Measurements from ENCODE around the gene CFD. TPM values are rescaled to one million over a fixed set of nuclear protein-coding genes. Genes with fewer than 3 reads are reported as not detected.

CFD gene
- polyA plus RNA-seq, 1 donor from 2014 or later, result 5.3 TPM

DNA sequence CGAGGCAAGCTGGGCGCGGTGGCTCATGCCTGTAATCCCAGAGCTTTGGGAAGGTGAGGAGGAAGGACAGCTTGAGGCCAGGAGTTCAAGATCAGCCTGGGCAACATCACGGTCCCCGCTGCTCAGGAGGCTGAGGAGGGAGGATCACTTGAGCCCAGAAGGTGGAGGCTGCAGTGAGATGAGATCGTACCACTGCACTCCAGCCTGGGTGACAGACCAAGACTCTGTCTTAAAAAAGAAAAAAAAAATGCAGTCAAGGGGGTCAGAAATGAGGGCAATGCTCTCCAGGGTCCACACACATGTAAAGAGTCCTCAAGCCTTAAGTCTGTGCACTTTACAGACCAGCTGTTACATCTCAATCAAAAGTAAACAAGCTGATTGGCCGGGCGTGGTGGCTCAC is 45.1 kb downstream of the CFD start:
- no peaks in the 10 kb centered on the region for H3K36me3 ChIP-seq (ENCODE audit: insufficient read depth, low read length)
- H3K9me2 ChIP-seq (ENCODE audit: insufficient read depth, low read length), result no peaks in the 10 kb centered on the region
- no peak overlapping the region for H3K4me2 ChIP-seq (ENCODE audit: low read length)
- no peaks in the 10 kb centered on the region for H4K20me1 ChIP-seq (ENCODE audit: insufficient read depth)
- H3K27ac ChIP-seq (ENCODE audit: low read length), result no peak overlapping the region
- no peaks in the 10 kb centered on the region for H3K9me3 ChIP-seq (ENCODE audit: low read length)
- no peak overlapping the region for H2AFZ ChIP-seq (ENCODE audit: low read depth, low read length)
- H3K9ac ChIP-seq (ENCODE audit: low read length), result no peak overlapping the region
- no peaks in the 10 kb centered on the region for H3K27me3 ChIP-seq (ENCODE audit: insufficient read depth, low read depth, low read length)
- TF ChIP-seq, protein P1, sequence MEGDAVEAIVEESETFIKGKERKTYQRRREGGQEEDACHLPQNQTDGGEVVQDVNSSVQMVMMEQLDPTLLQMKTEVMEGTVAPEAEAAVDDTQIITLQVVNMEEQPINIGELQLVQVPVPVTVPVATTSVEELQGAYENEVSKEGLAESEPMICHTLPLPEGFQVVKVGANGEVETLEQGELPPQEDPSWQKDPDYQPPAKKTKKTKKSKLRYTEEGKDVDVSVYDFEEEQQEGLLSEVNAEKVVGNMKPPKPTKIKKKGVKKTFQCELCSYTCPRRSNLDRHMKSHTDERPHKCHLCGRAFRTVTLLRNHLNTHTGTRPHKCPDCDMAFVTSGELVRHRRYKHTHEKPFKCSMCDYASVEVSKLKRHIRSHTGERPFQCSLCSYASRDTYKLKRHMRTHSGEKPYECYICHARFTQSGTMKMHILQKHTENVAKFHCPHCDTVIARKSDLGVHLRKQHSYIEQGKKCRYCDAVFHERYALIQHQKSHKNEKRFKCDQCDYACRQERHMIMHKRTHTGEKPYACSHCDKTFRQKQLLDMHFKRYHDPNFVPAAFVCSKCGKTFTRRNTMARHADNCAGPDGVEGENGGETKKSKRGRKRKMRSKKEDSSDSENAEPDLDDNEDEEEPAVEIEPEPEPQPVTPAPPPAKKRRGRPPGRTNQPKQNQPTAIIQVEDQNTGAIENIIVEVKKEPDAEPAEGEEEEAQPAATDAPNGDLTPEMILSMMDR (IDR thresholded peaks at IDR 0.05; ENCODE audit: poor library complexity, severe bottlenecking), result no peak
- no peak for TF ChIP-seq TAF1 (IDR thresholded peaks at IDR 0.05; ENCODE audit: low read depth)
- TF ChIP-seq POLR2AphosphoS5 (IDR thresholded peaks at IDR 0.05), result no peak
- H3K4me3 ChIP-seq (ENCODE audit: low read length), result no peak overlapping the region
- H3K79me2 ChIP-seq (replicated peaks; ENCODE audit: insufficient read depth, low read length), result peaks cover 4% of the 10 kb centered on the region
- no peaks in the 10 kb centered on the region for H3F3A ChIP-seq (ENCODE audit: insufficient read depth, low read length, poor library complexity, severe bottlenecking)

GRCh38 chr19:906480-906879 is 47.0 kb downstream of the CFD start:
- Histone ChIP-seq H3K4me3 (ENCODE audit: low read length) (no peak overlapping the region), H3K9me2 (ENCODE audit: insufficient read depth, low read length) (no peaks in the 10 kb centered on the region), H3F3A (ENCODE audit: insufficient read depth, low read length, poor library complexity, severe bottlenecking) (no peaks in the 10 kb centered on the region), H4K20me1 (ENCODE audit: insufficient read depth) (no peaks in the 10 kb centered on the region), H3K27ac (ENCODE audit: low read length) (no peak overlapping the region), H2AFZ (ENCODE audit: low read depth, low read length) (no peak overlapping the region), H3K4me2 (ENCODE audit: low read length) (no peak overlapping the region), H3K9ac (ENCODE audit: low read length) (no peak overlapping the region), H3K27me3 (ENCODE audit: insufficient read depth, low read depth, low read length) (no peaks in the 10 kb centered on the region), H3K9me3 (ENCODE audit: low read length) (no peaks in the 10 kb centered on the region), H3K79me2 (replicated peaks; ENCODE audit: insufficient read depth, low read length) (peaks cover 8% of the 10 kb centered on the region), H3K36me3 (ENCODE audit: insufficient read depth, low read length) (no peaks in the 10 kb centered on the region)
- TF ChIP-seq REST (IDR thresholded peaks at IDR 0.05; ENCODE audit: borderline replicate concordance) (no peak), TAF1 (IDR thresholded peaks at IDR 0.05; ENCODE audit: low read depth) (no peak), EZH2 (IDR thresholded peaks at IDR 0.05; ENCODE audit: borderline replicate concordance, insufficient read depth, low read length, poor library complexity, severe bottlenecking) (no peak), RAD21 (conservative IDR thresholded peaks at IDR 0.05) (no peak), POLR2AphosphoS5 (IDR thresholded peaks at IDR 0.05) (no peak), SMC3 (conservative IDR thresholded peaks at IDR 0.05; ENCODE audit: poor library complexity) (no peak), EP300 (conservative IDR thresholded peaks at IDR 0.05; ENCODE audit: poor library complexity, severe bottlenecking) (no peak), MXI1 (conservative IDR thresholded peaks at IDR 0.05; ENCODE audit: poor library complexity, severe bottlenecking) (no peak)
- TF ChIP-seq, protein P1 (IDR thresholded peaks at IDR 0.05; ENCODE audit: poor library complexity, severe bottlenecking), result no peak
